Fibroblast of the aortic adventitia (primary cell): ENCODE measurements around the gene CASP9. TPM values are rescaled to one million over a fixed set of nuclear protein-coding genes. Genes with fewer than 3 reads are reported as not detected.

ENCODE experiments used
- DNase-seq: peaks from one replicate; pipeline ENCODE4 v3.0.0-alpha.2; 2010; ENCODE audit warnings: low read depth
- H3K4me3 ChIP-seq: 2 replicates; pipeline ENCODE4 v1.5.1; 2011; ENCODE audit warnings: low read depth, mild to moderate bottlenecking, control low read depth, low read length, moderate library complexity
- total RNA-seq: library from RNA; depleted of rRNA; stranded (reverse); fragments of >200 nt; gene quantifications from 2 replicates; pipeline ENCODE4 v1.2.3, GENCODE V29; 2012; ENCODE audit warnings: low replicate concordance
- TF ChIP-seq, protein P1 (sequence below): IDR thresholded peaks from 2 replicates; pipeline ENCODE4 v1.5.1; 2011; ENCODE audit warnings: mild to moderate bottlenecking, low read length, control low read depth, inconsistent platforms; ENCODE audit not compliant: insufficient read depth

Gene CASP9
- total RNA-seq, 1 donor, result 7.1 TPM

DNA sequence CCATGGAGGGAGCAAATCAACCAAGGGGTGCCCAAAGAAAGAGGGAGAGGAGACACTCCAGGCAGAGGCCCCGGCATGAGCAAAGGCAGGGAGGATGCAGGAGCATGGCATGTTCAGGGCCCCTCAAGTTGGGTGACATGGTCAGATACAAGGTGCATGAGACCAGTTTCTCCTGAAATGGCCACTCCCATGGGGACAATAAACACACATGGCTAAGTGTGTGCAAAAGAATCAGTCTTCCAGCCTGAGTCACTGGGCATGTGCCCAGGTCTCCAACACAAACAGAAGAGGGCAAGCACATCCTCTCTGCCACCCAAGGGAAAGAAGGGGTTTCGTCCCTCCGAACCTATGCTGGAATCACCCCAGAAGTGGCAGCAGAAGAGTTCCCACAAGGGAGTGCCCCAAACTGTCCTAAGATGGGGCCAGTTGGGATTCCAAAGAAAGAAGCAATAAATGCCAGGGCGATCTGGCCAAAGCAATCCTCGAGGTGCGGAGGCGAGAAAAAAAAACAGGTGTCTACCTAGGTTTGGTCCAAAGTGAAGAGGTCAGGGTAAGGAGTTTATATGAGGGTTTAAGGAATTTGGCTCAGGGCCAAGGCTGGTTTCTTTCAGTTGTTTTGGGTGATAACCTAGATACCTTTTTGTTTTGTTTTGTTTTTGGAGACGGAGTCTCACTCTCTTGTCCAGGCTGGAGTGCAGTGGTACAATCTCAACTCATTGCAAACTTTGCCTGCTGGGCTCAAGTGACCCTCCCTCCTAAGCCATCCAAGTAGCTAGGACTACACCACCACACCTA is 13.2 kb downstream of the CASP9 start:
- TF ChIP-seq, protein P1, sequence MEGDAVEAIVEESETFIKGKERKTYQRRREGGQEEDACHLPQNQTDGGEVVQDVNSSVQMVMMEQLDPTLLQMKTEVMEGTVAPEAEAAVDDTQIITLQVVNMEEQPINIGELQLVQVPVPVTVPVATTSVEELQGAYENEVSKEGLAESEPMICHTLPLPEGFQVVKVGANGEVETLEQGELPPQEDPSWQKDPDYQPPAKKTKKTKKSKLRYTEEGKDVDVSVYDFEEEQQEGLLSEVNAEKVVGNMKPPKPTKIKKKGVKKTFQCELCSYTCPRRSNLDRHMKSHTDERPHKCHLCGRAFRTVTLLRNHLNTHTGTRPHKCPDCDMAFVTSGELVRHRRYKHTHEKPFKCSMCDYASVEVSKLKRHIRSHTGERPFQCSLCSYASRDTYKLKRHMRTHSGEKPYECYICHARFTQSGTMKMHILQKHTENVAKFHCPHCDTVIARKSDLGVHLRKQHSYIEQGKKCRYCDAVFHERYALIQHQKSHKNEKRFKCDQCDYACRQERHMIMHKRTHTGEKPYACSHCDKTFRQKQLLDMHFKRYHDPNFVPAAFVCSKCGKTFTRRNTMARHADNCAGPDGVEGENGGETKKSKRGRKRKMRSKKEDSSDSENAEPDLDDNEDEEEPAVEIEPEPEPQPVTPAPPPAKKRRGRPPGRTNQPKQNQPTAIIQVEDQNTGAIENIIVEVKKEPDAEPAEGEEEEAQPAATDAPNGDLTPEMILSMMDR, result no peak
- DNase-seq, result peak; percentile 13
- H3K4me3 ChIP-seq, result no peak overlapping the region

DNA sequence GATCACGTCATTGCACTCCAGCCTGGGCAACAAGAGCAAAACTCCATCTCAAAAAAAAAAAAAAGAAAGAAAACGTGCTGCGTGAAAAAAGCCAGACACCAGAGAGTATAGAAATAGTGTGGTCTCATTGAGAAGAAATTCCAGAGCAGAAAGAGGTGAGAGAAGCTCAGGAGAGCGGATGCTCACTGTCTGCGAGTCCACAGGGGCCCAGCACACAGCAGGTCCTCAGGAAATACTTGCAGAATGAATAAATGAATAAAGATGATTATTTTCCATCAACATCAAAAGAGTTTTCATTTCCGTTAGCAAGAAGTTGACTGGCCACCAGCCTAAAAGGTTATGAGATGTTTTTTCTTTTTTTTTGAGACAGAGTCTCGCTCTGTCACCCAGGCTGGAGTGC is 14.4 kb downstream of the CASP9 start:
- TF ChIP-seq, protein P1, result no peak
- no peak overlapping the region for H3K4me3 ChIP-seq
- no peak for DNase-seq

DNA sequence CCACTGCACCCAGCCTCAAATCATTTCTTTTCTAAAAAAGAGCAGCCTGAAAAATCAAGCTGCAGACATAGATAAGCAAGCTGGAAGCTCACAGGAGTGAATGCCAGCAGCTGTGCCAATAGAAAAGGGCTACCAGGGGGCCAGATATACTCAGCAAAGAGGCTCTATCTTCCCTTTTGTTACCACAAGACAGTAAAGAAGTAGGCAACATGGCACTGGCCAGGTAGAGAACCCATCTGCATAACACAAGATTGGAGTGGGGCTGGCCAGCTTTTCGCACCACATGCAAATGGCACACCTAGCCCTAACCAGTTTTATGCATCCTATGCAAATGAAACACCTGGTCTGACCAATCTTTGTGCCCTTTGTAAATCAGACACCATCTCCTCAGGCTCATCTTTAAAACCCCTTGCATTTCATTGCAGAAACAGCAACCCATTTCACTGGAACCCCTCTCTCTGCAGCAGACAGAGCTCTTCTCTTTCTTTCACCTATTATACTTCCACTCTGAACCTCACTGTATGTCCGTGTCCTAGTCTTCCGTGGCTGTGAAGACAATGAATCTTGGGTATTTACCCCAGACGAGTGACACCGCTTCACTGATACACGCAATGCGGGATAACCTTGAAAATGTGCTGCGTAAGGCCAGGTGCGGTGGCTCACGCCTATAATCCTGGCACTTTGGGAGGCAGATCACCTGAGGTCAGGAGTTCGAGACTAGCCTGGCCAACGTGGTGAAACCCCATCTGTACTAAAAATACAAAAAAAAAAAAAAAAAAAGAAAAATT is 15.1 kb downstream of the CASP9 start:
- TF ChIP-seq, protein P1, result no peak
- H3K4me3 ChIP-seq, result no peak overlapping the region
- no peak for DNase-seq

DNA sequence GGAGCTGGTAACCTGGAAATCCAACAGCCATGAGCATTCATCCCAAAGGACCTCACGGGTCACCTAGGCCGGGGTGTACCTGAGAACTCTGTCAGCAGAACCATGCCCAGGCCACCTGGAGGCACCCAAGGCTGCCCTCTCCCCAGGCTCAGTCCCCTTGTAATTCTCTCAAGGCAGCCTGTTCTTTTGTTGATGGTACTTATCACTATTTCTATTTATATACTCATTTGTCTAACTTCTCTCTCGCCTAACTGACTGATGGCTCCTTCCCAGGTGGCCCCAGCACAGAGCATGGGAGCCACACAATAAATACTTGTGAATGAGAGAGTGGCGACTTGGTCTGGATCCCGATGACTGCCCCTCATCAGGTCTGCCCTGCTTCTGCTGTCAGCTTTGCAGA is 16.7 kb downstream of the CASP9 start:
- no peak for DNase-seq
- TF ChIP-seq, protein P1, result no peak
- H3K4me3 ChIP-seq, result no peak overlapping the region

DNA sequence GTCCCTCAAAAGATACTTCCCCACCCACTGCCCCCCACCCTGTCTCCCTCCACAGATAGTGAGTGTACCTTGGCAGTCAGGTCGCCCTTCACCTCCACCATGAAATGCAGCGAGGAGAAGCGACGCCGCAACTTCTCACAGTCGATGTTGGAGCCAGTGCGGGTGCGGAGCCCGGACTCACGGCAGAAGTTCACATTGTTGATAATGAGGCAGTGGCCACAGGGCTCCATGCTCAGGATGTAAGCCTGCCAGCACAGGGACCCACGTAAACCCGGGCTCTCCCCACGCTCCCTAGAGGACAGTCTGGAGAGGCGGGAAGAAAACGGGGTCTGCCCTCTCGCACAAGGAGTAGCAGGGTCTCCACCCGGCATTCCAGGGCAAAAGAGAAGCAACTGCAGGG is 17.2 kb downstream of the CASP9 start:
- TF ChIP-seq, protein P1, result no peak
- no peak for DNase-seq
- no peak overlapping the region for H3K4me3 ChIP-seq

DNA sequence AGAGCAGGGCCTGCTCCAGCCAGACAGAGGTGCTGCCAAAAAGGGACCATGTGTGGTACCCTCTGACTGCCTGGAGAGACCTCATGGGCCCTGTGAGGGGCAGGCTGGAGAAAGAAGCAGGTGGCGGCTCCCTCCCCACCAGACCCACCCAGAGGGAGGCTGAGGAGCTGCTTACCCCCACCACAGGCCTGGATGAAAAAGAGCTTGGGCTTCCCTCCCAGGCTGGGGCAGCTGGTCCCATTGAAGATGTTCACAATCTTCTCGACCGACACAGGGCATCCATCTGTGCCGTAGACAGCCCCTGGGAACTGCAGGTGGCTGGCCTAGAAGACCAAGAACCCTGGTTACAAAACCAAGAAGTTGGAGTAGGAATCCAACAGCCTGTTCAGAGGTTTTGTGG is 19.6 kb downstream of the CASP9 start:
- TF ChIP-seq, protein P1, result no peak
- H3K4me3 ChIP-seq, result no peak overlapping the region
- no peak for DNase-seq
